ENCODE measurements around the gene SCAND1. TPM values are rescaled to one million over a fixed set of nuclear protein-coding genes. Genes with fewer than 3 reads are reported as not detected.

Gene SCAND1
- total RNA-seq, 1 experiment from 2014 or later = 204 TPM

- DNase-seq (ENCODE audit: low read depth) = no peak
- in situ Hi-C loops (cut with HindIII; ENCODE audit: low pct_unique_long_range_greater_than_20kb, low sequenced_read_pairs) = no loop called here
Observed at GRCh38 chr20:35918021-35918420, 36.3 kb downstream of the SCAND1 start.

DNA sequence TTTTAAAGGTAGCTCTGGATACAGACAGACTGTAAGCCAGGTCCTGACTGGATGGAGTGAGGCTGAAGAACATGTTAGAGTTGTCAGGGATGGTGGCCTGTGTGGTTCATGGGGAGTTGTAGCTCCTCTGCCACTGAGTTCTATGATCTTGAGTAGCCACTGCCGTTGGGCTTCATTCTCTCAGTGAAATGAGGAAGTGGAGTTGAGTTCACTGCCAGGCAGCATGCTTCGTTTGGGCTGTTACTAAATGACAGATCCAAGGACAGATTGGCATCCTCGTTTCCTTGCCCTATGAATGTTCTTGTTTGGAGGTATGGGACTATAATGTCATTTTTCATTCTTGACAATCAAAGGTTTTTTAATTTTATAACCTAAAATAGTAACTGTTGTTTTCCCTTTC lies 37.2 kb downstream of the SCAND1 start:
- in situ Hi-C loops (cut with HindIII; ENCODE audit: low pct_unique_long_range_greater_than_20kb, low sequenced_read_pairs) = no loop called here
- DNase-seq (ENCODE audit: low read depth) = no peak

- in situ Hi-C loops (cut with HindIII; ENCODE audit: low pct_unique_long_range_greater_than_20kb, low sequenced_read_pairs) = no loop called here
Observed at GRCh38 chr20:35912881-35913280, 41.4 kb downstream of the SCAND1 start.

GRCh38 chr20:35910254-35910653 lies 44.0 kb downstream of the SCAND1 start:
- no peak for DNase-seq (ENCODE audit: low read depth)
- in situ Hi-C loops (cut with HindIII; ENCODE audit: low pct_unique_long_range_greater_than_20kb, low sequenced_read_pairs) = no loop called here

More at GRCh38 chr20:35912881-35913280, 41.4 kb downstream of the SCAND1 start:
- DNase-seq (ENCODE audit: low read depth) = no peak

GRCh38 chr20:35909796-35910195 lies 44.5 kb downstream of the SCAND1 start:
- in situ Hi-C loops (cut with HindIII; ENCODE audit: low pct_unique_long_range_greater_than_20kb, low sequenced_read_pairs) = no loop called here
- no peak for DNase-seq (ENCODE audit: low read depth)

GRCh38 chr20:35909176-35909575 lies 45.1 kb downstream of the SCAND1 start:
- no peak for DNase-seq (ENCODE audit: low read depth)
- in situ Hi-C loops (cut with HindIII; ENCODE audit: low pct_unique_long_range_greater_than_20kb, low sequenced_read_pairs) = no loop called here

GRCh38 chr20:35908007-35908406 lies 46.3 kb downstream of the SCAND1 start:
- in situ Hi-C loops (cut with HindIII; ENCODE audit: low pct_unique_long_range_greater_than_20kb, low sequenced_read_pairs) = no loop called here
- DNase-seq (ENCODE audit: low read depth) = no peak

DNA sequence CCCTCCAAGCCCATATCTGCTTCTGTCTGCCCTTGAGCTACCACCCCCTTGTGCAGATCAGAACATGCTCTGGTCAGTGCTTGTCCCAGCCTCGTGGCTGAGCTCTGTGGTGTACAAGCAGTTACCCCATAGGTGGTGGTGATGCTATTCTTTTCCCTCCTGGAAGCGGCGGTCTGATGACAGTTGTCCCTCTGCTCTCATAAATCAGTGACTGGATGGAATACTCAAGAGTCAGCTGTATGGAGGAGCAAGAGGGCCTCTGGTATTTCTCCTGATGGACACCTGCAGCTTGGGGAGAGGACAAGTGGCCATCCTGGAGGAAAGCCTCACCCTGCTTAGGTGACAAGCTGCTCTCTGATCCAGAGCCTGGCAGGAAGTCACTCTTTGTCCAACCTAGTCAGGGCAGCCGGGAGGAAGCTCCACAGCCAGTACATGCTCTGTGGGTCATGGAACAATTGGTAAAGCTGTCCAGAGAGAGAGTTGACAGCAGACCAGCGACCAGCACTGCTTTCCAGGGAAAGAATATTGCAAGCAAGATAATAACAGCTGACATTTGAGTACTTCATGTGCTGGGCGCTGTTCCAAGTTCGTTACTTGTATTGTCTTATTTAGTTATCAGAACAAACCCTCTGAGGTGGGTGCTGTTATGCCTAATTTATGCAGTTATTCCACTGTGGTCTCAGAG lies 47.1 kb downstream of the SCAND1 start:
- DNase-seq (ENCODE audit: low read depth) = no peak
- in situ Hi-C loops (cut with HindIII; ENCODE audit: low pct_unique_long_range_greater_than_20kb, low sequenced_read_pairs) = no loop called here

- in situ Hi-C loops (cut with HindIII; ENCODE audit: low pct_unique_long_range_greater_than_20kb, low sequenced_read_pairs) = no loop called here
- no peak for DNase-seq (ENCODE audit: low read depth)
Observed at GRCh38 chr20:35904982-35905663, 49.2 kb downstream of the SCAND1 start.

DNA sequence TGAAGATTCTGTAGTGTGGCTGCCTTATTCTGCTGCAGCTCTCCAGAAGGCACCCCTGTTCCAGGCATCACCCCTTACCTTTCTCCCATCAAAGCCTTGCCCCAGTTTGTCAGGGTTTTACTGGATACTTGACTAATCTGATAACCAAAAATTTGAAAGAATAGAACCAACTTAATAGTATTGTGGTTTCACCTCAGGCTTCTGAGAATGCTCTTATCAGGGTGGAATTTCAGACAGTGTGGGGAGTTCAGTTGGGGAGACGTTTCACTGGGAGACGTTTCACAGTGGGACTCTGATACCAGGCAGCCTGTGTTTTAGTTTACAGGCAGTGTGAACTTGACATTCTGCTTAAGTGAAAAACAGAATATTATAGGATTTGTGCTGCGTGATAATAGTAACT lies 50.5 kb downstream of the SCAND1 start:
- DNase-seq (ENCODE audit: low read depth) = no peak
- in situ Hi-C loops (cut with HindIII; ENCODE audit: low pct_unique_long_range_greater_than_20kb, low sequenced_read_pairs) = no loop called here

Other genes with a start within 250 kb of the SCAND1 start
- 129 and 143 TPM in 2 replicates for gene RBM39, start 212.2 kb downstream of the SCAND1 start, total RNA-seq (2014; rRNA removed; shearing (Covaris generic); ENCODE audit: low replicate concordance)
- gene PHF20, start 182.5 kb downstream of the SCAND1 start, total RNA-seq (2014; rRNA removed; shearing (Covaris generic); ENCODE audit: low replicate concordance) = 31.1 and 66.9 TPM in 2 replicates
- 2.4 and 6.8 TPM in 2 replicates for gene CNBD2, start 14.1 kb upstream of the SCAND1 start, total RNA-seq (2014; rRNA removed; shearing (Covaris generic); ENCODE audit: low replicate concordance)
- gene EPB41L1, start 200.2 kb upstream of the SCAND1 start, total RNA-seq (2014; rRNA removed; shearing (Covaris generic); ENCODE audit: low replicate concordance) = 44.7 and 54.4 TPM in 2 replicates

Measured in Caki2 (cell line).